Measurements from ENCODE around the gene TMEM182. TPM values are rescaled to one million over a fixed set of nuclear protein-coding genes. Genes with fewer than 3 reads are reported as not detected.
A peak's percentile ranks its signal among the peaks of the same experiment; 100 is the strongest.

Gene TMEM182
- total and polyA plus RNA-seq, 12 donors, result 0.74 to 7.8 (median 4.0) TPM

- no peaks in the 10 kb centered on the region for H3K36me3 ChIP-seq (replicated peaks in 1 of 2)
- no peak overlapping the region for H3K4me3 ChIP-seq
- no peak for TF ChIP-seq CTCF (IDR thresholded peaks at IDR 0.05)
- TF ChIP-seq POLR2A (IDR thresholded peaks at IDR 0.05), result no peak
- DNase-seq, result no peak
- H3K27ac ChIP-seq, result no peak overlapping the region
- intact Hi-C loops (cut with DNase I), result loop anchor here (5.0 to 10.0 kb wide), 2 partner anchors 50 to 53 kb away; no protein-coding TSS in a partner anchor
- WGBS, 4 donors, result 78 to 89% (median 83%) methylated on average over 3 of the region's 3 CpGs
- H3K4me1 ChIP-seq (replicated peaks in 1 of 2), result no peaks in the 10 kb centered on the region
- no peaks in the 10 kb centered on the region for H3K27me3 ChIP-seq
- no peaks in the 10 kb centered on the region for H3K9me3 ChIP-seq (replicated peaks in 1 of 3)
Observed at GRCh38 chr2:102754456-102755145, 7.2 kb upstream of the TMEM182 start.

- Histone ChIP-seq H3K4me1 (replicated peaks in 1 of 2) (no peaks in the 10 kb centered on the region), H3K4me3 (no peak overlapping the region), H3K27me3 (no peaks in the 10 kb centered on the region), H3K9me3 (replicated peaks in 1 of 3) (no peaks in the 10 kb centered on the region), H3K36me3 (replicated peaks in 1 of 2) (no peaks in the 10 kb centered on the region), H3K27ac (no peak overlapping the region)
- no peak for DNase-seq
- WGBS, 4 donors, result 74 to 84% (median 75%) methylated on average over 4 of the region's 4 CpGs
- intact Hi-C loops (cut with DNase I), result loop anchor here in 1 of 2 donors (10.0 kb wide), 1 partner anchor 50 kb away; no protein-coding TSS in a partner anchor
- no peak for TF ChIP-seq POLR2A (IDR thresholded peaks at IDR 0.05)
- TF ChIP-seq CTCF (IDR thresholded peaks at IDR 0.05), result no peak
Observed at GRCh38 chr2:102755284-102755683, 6.5 kb upstream of the TMEM182 start.

GRCh38 chr2:102758439-102758838 is 3.4 kb upstream of the TMEM182 start:
- no peaks in the 10 kb centered on the region for H3K9me3 ChIP-seq (replicated peaks in 1 of 3)
- intact Hi-C loops (cut with DNase I), result loop anchor here in 1 of 2 donors (10.0 kb wide), 1 partner anchor 46 kb away; no protein-coding TSS in a partner anchor
- no peak overlapping the region for H3K27ac ChIP-seq
- DNase-seq, result no peak
- H3K27me3 ChIP-seq, result no peaks in the 10 kb centered on the region
- H3K36me3 ChIP-seq (replicated peaks in 1 of 2), result no peaks in the 10 kb centered on the region
- TF ChIP-seq CTCF (IDR thresholded peaks at IDR 0.05), result no peak
- no peak for TF ChIP-seq POLR2A (IDR thresholded peaks at IDR 0.05)
- H3K4me1 ChIP-seq (replicated peaks in 1 of 2), result no peaks in the 10 kb centered on the region
- no peak overlapping the region for H3K4me3 ChIP-seq

- intact Hi-C loops (cut with DNase I), result no loop called here
- H3K27ac ChIP-seq, result no peak overlapping the region
- no peak for TF ChIP-seq POLR2A (IDR thresholded peaks at IDR 0.05)
Observed at GRCh38 chr2:102764083-102764482, 2.3 kb downstream of the TMEM182 start.

GRCh38 chr2:102765061-102765460 is 3.2 kb downstream of the TMEM182 start:
- intact Hi-C loops (cut with DNase I), result no loop called here
- peak in 1 of 7 donors; percentile 4 for DNase-seq
- TF ChIP-seq POLR2A (IDR thresholded peaks at IDR 0.05), result no peak
- no peak for TF ChIP-seq CTCF (IDR thresholded peaks at IDR 0.05)
- 94 to 97% (median 96%) methylated on average over 1 of the region's 1 CpG for WGBS, 4 donors
- Histone ChIP-seq H3K27me3 (no peaks in the 10 kb centered on the region), H3K4me3 (no peak overlapping the region), H3K4me1 (replicated peaks in 1 of 2) (no peaks in the 10 kb centered on the region), H3K36me3 (replicated peaks in 1 of 2) (no peaks in the 10 kb centered on the region), H3K9me3 (replicated peaks in 1 of 3) (no peaks in the 10 kb centered on the region), H3K27ac (no peak overlapping the region)

More at GRCh38 chr2:102764083-102764482, 2.3 kb downstream of the TMEM182 start:
- no peak overlapping the region for H3K4me3 ChIP-seq
- H3K4me1 ChIP-seq (replicated peaks in 1 of 2), result no peaks in the 10 kb centered on the region
- DNase-seq, result no peak
- WGBS, 4 donors, result 91 to 95% (median 92%) methylated on average over 6 of the region's 6 CpGs
- no peaks in the 10 kb centered on the region for H3K36me3 ChIP-seq (replicated peaks in 1 of 2)
- H3K27me3 ChIP-seq, result no peaks in the 10 kb centered on the region
- no peaks in the 10 kb centered on the region for H3K9me3 ChIP-seq (replicated peaks in 1 of 3)

All from adrenal gland (tissue), 12 donors.